HFF-Myc (cell line): ENCODE results near the gene ERCC6L2.

ENCODE experiments used
- DNase-seq: peaks from one replicate; pipeline ENCODE4 v3.0.0-alpha.2; 2011; ENCODE audit warnings: low read depth; ENCODE audit errors: extremely low read depth
- H3K4me3 ChIP-seq: replicated peaks from 2 replicates; pipeline ENCODE4 v1.5.1; 2011; ENCODE audit warnings: low read depth, mild to moderate bottlenecking, control low read depth, low read length
- CTCF ChIP-seq: IDR thresholded peaks from 2 replicates; pipeline ENCODE4 v1.5.1; 2012; ENCODE audit warnings: mild to moderate bottlenecking, low read depth, low read length, control low read depth; ENCODE audit errors: missing control alignments

Gene ERCC6L2

GRCh38 chr9:95876595-95876994 is 1.1 kb downstream of the ERCC6L2 start:
- no peak overlapping the region for H3K4me3 ChIP-seq
- DNase-seq = no peak

GRCh38 chr9:95877984-95878383 is 2.5 kb downstream of the ERCC6L2 start:
- H3K4me3 ChIP-seq = no peak overlapping the region
- no peak for TF ChIP-seq CTCF
- DNase-seq = no peak

More at GRCh38 chr9:95876595-95876994, 1.1 kb downstream of the ERCC6L2 start:
- TF ChIP-seq CTCF = no peak

GRCh38 chr9:95879591-95879990 is 4.1 kb downstream of the ERCC6L2 start:
- no peak overlapping the region for H3K4me3 ChIP-seq
- no peak for TF ChIP-seq CTCF
- no peak for DNase-seq

GRCh38 chr9:95880021-95880690 is 4.7 kb downstream of the ERCC6L2 start:
- TF ChIP-seq CTCF = no peak
- no peak for DNase-seq
- no peak overlapping the region for H3K4me3 ChIP-seq

- no peak for DNase-seq
- H3K4me3 ChIP-seq = no peak overlapping the region
- TF ChIP-seq CTCF = no peak
These were observed 12.5 kb downstream of the ERCC6L2 start for GRCh38 chr9:95887926-95888497.

GRCh38 chr9:95890594-95890993 is 15.1 kb downstream of the ERCC6L2 start:
- no peak for TF ChIP-seq CTCF
- DNase-seq = no peak
- H3K4me3 ChIP-seq = no peak overlapping the region
